Activated B cell treated with CpG ODN at 0.5 μM for 24 hours (primary cell): ENCODE results near the gene IFITM10. TPM values are rescaled to one million over a fixed set of nuclear protein-coding genes. Genes with fewer than 3 reads are reported as not detected.

Experiments used
- ATAC-seq: fragments of 200-7000 bp; cut with Tn5 transposase; one replicate; pipeline ENCODE4 v1.10.0; 2021; ENCODE audit warnings: low read depth, mild to moderate bottlenecking, moderate library complexity
- CTCF ChIA-PET: fragments of 350-600 bp; sonication (Branson Sonifier 250); formaldehyde crosslinking; loops from one replicate; lab custom pipeline; 2021; ENCODE audit warnings: antibody characterized with exemption; lab: Charles Lee
- POLR2A ChIA-PET: fragments of 350-600 bp; sonication (Branson Sonifier 250); formaldehyde crosslinking; loops from one replicate; lab custom pipeline; 2021; ENCODE audit warnings: antibody characterized with exemption; lab: Charles Lee
- DNase-seq: peaks from one replicate; pipeline ENCODE4 v3.0.0; 2022
- H3K27ac Mint-ChIP-seq: one replicate; pipeline ENCODE4 v1.8.0; 2020; ENCODE audit warnings: mixed read lengths
- H3K27me3 Mint-ChIP-seq: one replicate; pipeline ENCODE4 v1.8.0; 2021; ENCODE audit warnings: mixed read lengths
- H3K36me3 Mint-ChIP-seq: one replicate; pipeline ENCODE4 v1.8.0; 2021; ENCODE audit warnings: low read depth, mixed read lengths
- H3K4me1 Mint-ChIP-seq: one replicate; pipeline ENCODE4 v1.8.0; 2021; ENCODE audit warnings: mixed read lengths
- H3K4me3 Mint-ChIP-seq: one replicate; pipeline ENCODE4 v1.8.0; 2020; ENCODE audit warnings: mild to moderate bottlenecking, mixed read lengths
- H3K9me3 Mint-ChIP-seq: one replicate; pipeline ENCODE4 v1.8.0; 2020; ENCODE audit warnings: mixed read lengths
- intact Hi-C: fragments of 100-400 bp; cut with micrococcal nuclease; formaldehyde crosslinking; loops from one replicate; pipeline ENCODE4 v1.15.1; 2024
- total RNA-seq: library from RNA; stranded (reverse); gene quantifications from 2 replicates; pipeline ENCODE4 v1.2.3, GENCODE V29; 2022
- TF ChIP-seq, protein P1 (sequence below): fragments of 200-600 bp; IDR thresholded peaks from one replicate; pipeline ENCODE4 v1.8.0; 2022; ENCODE audit warnings: antibody characterized with exemption, mild to moderate bottlenecking

The IFITM10 gene
- total RNA-seq, 1 donor from 2014 or later: not detected

DNA sequence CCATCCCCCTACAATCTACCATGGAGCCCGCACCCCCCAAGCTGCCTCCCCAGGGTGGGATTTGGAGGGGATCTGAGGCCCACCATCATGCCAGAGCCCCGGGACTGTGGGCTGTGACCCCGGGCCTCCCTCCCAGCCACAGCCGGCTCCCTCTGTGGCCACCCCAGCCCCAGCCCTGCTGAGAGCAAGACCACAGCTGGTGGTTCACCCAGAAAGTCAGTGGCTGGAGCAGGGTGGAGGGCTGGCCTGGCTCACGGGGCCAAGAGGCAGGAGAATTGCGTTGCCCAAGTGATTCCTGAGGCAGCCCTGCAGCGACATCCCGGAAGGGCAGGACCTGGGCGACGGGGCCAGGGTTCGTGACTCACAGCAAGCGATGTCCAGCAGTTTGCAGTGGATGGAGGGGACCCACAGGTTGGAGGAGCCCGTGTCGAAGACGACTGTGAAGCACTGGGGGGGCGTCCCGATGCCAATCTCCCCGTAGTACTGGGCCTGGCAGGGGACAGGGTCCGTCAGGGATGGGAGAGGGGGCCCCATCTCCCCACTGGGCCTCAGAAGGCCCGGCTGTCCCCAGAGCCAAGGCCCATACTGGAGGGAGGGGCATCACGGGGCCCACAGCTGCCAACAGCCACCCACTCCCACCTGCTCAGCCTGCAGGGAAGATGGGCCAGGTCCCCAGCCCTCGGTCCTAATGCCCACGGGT lies 8.9 kb upstream of the IFITM10 start:
- TF ChIP-seq, protein P1, sequence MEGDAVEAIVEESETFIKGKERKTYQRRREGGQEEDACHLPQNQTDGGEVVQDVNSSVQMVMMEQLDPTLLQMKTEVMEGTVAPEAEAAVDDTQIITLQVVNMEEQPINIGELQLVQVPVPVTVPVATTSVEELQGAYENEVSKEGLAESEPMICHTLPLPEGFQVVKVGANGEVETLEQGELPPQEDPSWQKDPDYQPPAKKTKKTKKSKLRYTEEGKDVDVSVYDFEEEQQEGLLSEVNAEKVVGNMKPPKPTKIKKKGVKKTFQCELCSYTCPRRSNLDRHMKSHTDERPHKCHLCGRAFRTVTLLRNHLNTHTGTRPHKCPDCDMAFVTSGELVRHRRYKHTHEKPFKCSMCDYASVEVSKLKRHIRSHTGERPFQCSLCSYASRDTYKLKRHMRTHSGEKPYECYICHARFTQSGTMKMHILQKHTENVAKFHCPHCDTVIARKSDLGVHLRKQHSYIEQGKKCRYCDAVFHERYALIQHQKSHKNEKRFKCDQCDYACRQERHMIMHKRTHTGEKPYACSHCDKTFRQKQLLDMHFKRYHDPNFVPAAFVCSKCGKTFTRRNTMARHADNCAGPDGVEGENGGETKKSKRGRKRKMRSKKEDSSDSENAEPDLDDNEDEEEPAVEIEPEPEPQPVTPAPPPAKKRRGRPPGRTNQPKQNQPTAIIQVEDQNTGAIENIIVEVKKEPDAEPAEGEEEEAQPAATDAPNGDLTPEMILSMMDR: no peak
- H3K9me3 Mint-ChIP-seq: no peaks in the 10 kb centered on the region
- intact Hi-C loops: no loop called here
- H3K36me3 Mint-ChIP-seq: peaks cover 15% of the 10 kb centered on the region
- DNase-seq: no peak
- ChIA-PET CTCF (no interaction called here), POLR2A (no interaction called here)
- ATAC-seq: no peak
- H3K27ac Mint-ChIP-seq: no peak overlapping the region
- H3K4me1 Mint-ChIP-seq: peaks cover 24% of the 10 kb centered on the region
- no peak overlapping the region for H3K4me3 Mint-ChIP-seq
- no peaks in the 10 kb centered on the region for H3K27me3 Mint-ChIP-seq

GRCh38 chr11:1758611-1759150 lies 8.3 kb upstream of the IFITM10 start:
- no peak overlapping the region for H3K27ac Mint-ChIP-seq
- intact Hi-C loops: no loop called here
- no peak for DNase-seq
- no peak overlapping the region for H3K4me3 Mint-ChIP-seq
- H3K9me3 Mint-ChIP-seq: no peaks in the 10 kb centered on the region
- peaks cover 15% of the 10 kb centered on the region for H3K36me3 Mint-ChIP-seq
- ChIA-PET POLR2A (no interaction called here), CTCF (no interaction called here)
- H3K4me1 Mint-ChIP-seq: peaks cover 22% of the 10 kb centered on the region
- TF ChIP-seq, protein P1: no peak
- no peaks in the 10 kb centered on the region for H3K27me3 Mint-ChIP-seq
- ATAC-seq: no peak

- ATAC-seq: no peak
- Mint-ChIP-seq H3K27ac (no peak overlapping the region), H3K36me3 (peaks cover 19% of the 10 kb centered on the region), H3K9me3 (no peaks in the 10 kb centered on the region), H3K4me1 (peaks cover 22% of the 10 kb centered on the region), H3K27me3 (no peaks in the 10 kb centered on the region), H3K4me3 (no peak overlapping the region)
- no peak for DNase-seq
- TF ChIP-seq, protein P1: no peak
- intact Hi-C loops: no loop called here
- ChIA-PET CTCF (interaction anchor here (1.3 kb wide), 1 partner anchor 75 kb away, joined by 4 read pairs; no protein-coding TSS in a partner anchor), POLR2A (no interaction called here)
These were observed 7.6 kb upstream of the IFITM10 start for GRCh38 chr11:1757861-1758610.

GRCh38 chr11:1756791-1757771 lies 6.7 kb upstream of the IFITM10 start:
- ATAC-seq (no peak), DNase-seq (no peak)
- intact Hi-C loops: no loop called here

More at GRCh38 chr11:1756791-1757771, 6.7 kb upstream of the IFITM10 start:
- Mint-ChIP-seq H3K9me3 (no peaks in the 10 kb centered on the region), H3K4me3 (no peak overlapping the region), H3K36me3 (peaks cover 19% of the 10 kb centered on the region), H3K4me1 (peaks cover 13% of the 10 kb centered on the region), H3K27ac (no peak overlapping the region), H3K27me3 (no peaks in the 10 kb centered on the region)
- CTCF ChIA-PET: interaction anchor here (1.3 kb wide), 1 partner anchor 76 kb away, joined by 4 read pairs; no protein-coding TSS in a partner anchor
- TF ChIP-seq, protein P1: no peak
- POLR2A ChIA-PET: no interaction called here
